DOHH2 (cell line): ENCODE results near the gene INO80D.

Experiments used
- CTCF ChIP-seq: fragments of 200-600 bp; sonication (generic); IDR thresholded peaks from one replicate; pipeline ENCODE4 v1.5.1; 2014; ENCODE audit warnings: antibody characterized with exemption, mild to moderate bottlenecking, low read depth, low read length; ENCODE audit not compliant: poor library complexity, severe bottlenecking
- EZH2phosphoT487 ChIP-seq: fragments of 200-600 bp; sonication (generic); IDR thresholded peaks from 2 replicates; pipeline ENCODE4 v1.6.1; 2017; ENCODE audit warnings: borderline replicate concordance, mild to moderate bottlenecking, antibody characterized with exemption, low read length, moderate library complexity, mixed read lengths

GRCh38 chr2:206001912-206002311 lies 84.1 kb downstream of the INO80D start:
- TF ChIP-seq EZH2phosphoT487: no peak
- no peak for TF ChIP-seq CTCF
